Central memory CD4-positive, alpha-beta T cell (primary cell): ENCODE data around the gene CAPN9.
"Not testable (repeated sequence)": the region's sequence is repeated elsewhere in the genome, so short reads cannot be mapped to it uniquely, and the experiment has no call there.

Source experiments
- DNase-seq: peaks from one replicate; pipeline ENCODE4 v3.0.0; 2022

CAPN9 gene

GRCh38 chr1:230825761-230826160 is 78.6 kb downstream of the CAPN9 start:
- no peak for DNase-seq

- no peak for DNase-seq
These were observed 79.1 kb downstream of the CAPN9 start for GRCh38 chr1:230826166-230826875.

DNA sequence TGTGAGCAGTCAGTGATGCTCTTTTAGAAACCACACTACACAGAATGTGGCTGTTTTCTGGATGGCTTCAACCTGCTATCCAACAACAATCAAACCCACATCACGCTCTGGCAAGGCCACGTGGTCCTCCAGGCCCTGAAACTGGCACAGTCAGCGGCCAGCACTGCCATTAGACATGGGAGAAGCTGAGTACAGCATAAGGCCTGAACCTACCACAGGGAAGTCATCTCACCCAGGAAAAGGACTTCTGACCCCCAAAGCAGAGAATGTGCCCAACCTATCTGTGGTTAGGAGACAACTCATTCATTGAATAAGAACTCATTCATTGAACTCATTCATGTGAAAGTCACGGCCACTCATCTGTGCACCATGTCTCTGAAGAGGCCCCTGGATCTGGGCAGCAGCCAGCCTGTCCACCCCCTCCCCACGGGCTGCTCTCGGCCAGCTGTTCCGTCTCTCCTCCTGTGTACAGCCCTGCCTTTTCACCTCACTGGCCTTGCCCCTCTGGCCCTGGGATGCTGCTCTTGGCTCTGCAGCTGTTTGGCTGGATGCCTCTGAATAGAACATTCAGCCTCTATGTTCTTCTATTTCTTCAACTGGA is 80.0 kb downstream of the CAPN9 start:
- DNase-seq, result no peak

DNA sequence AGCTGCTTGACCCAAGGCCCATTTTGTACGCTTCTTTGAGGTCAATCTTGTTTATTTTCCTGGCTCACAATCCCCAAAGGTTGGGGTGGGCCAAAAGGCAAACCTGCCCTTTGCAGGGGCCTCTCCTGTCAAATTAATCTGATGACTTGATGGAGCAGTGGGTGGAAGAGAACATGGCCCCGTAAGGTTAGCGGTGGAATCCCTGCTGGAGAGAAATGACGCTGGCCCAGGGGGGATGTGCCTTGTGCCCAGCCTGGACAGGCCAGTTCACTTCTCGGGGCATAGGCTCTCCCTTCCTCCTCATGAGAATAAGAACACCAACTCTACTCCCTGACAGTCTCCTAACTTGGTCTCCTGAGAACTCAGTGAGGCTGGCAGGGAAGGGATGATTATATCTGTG is 80.6 kb downstream of the CAPN9 start:
- no peak for DNase-seq

GRCh38 chr1:230828421-230828820 is 81.2 kb downstream of the CAPN9 start:
- DNase-seq, result no peak

- DNase-seq, result no peak
These were observed 84.6 kb downstream of the CAPN9 start for GRCh38 chr1:230831771-230832170.

DNA sequence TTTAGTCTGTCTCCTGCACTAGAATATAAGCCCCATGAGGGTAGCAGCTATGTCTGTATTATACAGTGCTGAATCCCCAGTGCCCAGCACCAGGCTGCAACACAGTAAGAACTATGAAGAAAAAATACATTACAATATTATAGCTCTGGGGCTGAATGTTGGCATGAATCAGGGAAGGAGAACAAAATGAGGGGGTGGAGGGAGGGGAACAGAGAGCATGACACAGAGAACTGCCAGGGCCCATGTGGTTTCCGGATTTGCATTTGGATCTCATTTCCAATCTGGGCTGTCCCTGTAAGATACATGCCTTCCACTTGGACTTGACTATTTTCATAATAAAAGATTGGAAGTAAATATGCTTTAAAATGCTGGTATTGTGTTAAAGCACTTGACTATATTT is 85.3 kb downstream of the CAPN9 start:
- no peak for DNase-seq

DNA sequence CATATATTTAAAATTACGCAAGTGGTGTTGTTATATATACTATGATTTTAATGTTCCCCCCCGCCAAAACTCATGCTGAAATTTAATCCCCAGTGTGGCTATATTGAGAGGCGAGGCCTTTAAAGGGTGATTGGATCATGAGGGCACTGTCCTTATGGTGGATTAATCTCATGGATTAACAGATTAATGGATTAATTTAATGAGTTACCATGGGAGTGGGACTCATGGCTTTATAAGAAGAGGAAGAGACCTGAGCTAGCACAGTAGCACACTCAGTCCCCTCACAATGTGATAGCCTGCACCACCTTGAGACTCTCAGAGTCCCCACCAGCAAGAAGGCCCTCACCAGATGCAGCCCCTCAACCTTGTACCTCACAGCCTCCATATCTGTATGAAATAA is 86.3 kb downstream of the CAPN9 start:
- no peak for DNase-seq

DNA sequence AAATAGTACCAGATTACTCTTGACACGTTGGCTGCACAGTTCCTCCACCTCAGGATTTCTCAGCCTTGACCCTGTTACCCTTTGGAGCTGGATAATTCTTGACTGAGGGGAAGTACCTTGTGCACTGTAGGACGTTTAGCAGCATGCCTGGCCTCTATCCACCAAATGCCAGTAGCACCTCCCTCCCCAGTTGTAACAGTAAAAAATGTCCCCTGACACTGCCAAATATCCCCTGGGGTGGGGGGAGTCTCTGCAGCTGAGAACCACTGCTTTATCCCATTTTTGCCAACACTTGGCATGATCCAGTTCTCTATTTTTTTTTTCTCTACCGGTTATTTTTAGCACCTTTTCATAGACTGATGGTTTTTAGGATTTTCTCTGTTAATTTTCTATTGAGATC is 87.1 kb downstream of the CAPN9 start:
- DNase-seq, result no peak

DNA sequence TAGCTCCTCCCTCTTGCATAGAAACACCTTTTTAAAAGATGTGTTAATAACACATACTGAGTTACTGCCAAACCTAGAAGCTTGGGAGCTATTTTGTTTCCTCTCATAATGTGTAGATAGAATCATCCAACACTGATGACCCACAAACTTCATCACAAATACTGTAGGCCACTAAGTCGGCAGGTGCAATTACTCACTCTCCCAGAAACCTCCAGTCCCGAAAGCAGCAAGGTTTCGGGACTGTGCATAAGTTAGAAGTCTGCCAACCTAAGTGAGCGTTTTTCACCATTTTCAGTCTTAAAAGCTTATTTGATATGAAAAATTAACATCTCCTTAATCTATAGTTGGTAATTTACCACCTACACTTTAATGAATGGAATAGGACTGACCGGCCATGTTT is 89.2 kb downstream of the CAPN9 start:
- DNase-seq, result no peak

DNA sequence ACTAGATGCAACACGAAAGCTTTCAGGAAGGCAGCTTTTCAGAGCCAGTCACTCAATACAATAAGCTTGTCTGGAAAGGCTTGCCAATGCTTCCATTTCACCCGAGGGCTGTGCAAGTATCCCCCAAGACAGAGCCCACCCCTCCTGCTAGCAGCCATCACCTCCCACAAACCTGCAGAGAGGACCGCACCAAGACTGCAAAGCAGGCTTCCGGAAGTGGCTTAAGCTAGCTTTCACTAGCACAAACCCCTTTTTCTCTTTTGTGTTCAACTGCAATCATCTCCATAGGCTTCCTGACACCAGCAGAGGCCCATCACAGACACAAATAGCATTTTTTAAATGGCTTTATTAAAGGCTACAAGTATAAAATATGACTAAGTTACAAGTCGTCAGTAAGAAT is 89.6 kb downstream of the CAPN9 start:
- no peak for DNase-seq

- no peak for DNase-seq
These were observed 92.0 kb downstream of the CAPN9 start for GRCh38 chr1:230839173-230839572.

DNA sequence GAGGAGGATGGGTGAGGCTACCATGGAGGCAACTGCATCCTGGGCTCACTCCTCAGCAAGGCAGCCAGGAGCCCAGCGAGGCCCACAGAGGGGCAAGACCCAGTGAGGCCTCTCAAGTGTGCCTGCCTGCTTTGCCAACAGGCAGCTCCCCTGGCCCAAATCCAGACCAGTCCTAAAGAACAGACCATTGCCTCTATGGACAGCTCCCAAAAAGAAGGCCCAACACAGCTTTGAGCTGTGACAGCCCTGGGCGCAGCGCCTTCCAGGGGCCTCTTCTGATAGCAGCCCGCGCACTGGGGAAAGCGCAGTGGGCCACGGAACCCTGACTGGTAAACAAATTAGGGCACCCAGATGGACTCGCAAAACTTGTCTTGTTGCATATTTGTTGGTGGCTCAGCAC is 95.6 kb downstream of the CAPN9 start:
- no peak for DNase-seq

DNA sequence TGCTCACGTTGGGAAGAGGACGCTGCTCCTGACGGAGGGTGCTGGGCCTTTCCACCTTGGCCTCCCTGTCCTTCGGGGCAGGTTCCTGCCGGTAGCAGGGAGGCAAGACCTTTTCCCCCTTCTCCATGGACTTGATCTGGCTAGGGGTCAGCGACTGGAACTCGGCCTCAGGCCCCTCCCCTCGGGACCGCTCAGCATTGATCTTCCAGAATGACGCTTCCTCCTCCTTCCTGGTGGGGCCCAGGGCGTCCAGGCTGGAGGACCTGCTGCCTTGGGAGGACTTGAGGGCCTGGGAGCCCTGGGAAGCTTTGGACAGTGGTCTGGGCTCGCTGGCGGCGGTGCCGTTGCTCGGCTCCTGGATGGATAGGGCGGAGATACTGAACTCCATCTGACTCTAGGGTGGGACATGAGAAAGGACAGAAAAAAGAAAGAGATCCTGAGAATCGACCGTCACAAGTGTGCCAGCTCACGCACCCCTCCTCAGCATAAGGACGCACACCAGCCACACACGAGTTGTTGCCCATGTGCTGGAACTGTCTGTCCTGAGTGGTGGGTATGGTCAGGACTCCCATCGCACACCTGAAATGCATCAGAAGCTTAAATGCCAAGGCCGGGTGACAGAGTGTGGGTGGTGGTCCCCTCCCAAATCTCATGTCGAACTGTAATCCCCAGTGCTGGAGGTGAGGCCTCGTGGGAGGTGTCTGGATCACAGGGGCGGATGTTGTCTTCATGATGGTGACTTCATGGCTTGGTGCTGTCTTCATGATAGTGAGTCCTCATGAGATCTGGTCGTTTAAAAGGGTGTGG is 96.5 kb downstream of the CAPN9 start:
- no peak for DNase-seq

GRCh38 chr1:230844561-230844960 is 97.4 kb downstream of the CAPN9 start:
- DNase-seq, result no peak

GRCh38 chr1:230845184-230845583 is 98.0 kb downstream of the CAPN9 start:
- not testable (repeated sequence) for DNase-seq

DNA sequence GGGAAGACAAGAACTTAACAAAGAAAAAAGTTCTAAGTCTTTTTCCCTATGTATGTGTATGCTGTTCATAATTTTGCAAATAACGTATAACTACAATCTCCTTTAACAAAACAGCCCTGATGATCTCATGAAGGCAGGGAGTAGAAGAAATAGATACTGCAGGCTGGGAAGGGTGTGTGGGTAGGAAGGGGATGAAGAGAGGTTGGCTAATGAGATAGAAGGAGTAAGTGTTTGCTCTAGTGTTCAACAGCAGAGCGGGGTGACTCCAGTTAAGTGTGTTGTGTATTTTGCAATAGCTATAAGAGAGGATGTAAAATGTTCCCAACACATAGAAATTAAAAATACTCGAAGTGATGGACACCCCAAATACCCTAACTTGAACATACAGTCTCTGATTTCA is 101.0 kb downstream of the CAPN9 start:
- DNase-seq, result no peak

DNA sequence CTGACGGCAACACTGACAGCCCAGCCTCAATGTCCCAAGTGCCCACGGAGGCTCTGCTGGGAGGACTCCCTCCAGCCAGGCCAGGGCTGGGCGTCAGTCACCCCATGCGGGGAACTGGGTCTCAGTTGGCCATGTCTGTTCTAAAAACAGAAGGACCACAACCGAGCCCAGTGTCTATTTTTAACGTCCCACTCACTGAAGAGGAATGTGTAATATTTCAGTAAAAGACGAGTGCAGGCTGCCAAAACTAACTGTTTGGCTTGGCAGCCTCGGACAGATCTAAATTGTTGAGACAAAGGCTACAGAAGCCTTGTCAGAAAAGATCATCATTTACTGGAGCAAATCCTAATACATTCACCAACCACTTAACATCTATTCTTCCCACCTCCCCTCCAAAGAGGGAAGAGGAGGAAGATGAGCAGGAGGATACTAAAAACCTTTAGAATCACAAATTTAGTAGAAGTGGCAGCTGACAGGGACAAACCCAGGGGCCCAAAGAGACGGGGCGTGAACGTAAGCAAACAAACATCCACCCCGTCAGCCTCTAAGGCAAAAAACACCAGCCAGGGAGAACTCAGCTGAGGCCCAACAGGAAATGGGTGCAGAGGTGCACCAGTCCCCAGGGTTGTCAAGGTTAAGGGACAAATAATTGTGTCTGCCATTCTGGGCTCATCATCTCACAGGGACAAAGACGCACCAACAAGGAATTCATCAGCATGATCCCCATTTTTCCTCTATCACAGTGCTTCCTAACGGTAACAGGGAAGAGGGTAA is 102.5 kb downstream of the CAPN9 start:
- DNase-seq, result no peak

- no peak for DNase-seq
These were observed 103.4 kb downstream of the CAPN9 start for GRCh38 chr1:230850547-230850946.

GRCh38 chr1:230851291-230851691 is 104.1 kb downstream of the CAPN9 start:
- DNase-seq, result no peak
